Esophagus squamous epithelium (tissue), 4 donors: ENCODE data around the gene SMPD3.

Experiments used
- POLR2A ChIP-seq, 4 donors: fragments of 450-650 bp; IDR thresholded peaks; one replicate each; pipeline ENCODE4 v1.6.1; 2017; ENCODE audit warnings: antibody characterized with exemption in 4 of 4, mild to moderate bottlenecking in 4 of 4, moderate library complexity in 3 of 4
- TF ChIP-seq, protein P1 (sequence below), 6 experiments: fragments of 450-650 bp in 4 of 6; fragments of 200-600 bp in 2 of 6; sonication (generic) in 2 of 6; IDR thresholded peaks; one replicate each; pipeline ENCODE4 v1.5.1; 2016 to 2019; ENCODE audit warnings: antibody characterized with exemption in 6 of 6, mild to moderate bottlenecking in 4 of 6, moderate library complexity in 4 of 6

GRCh38 chr16:68478526-68479250 is 30.4 kb upstream of the SMPD3 start:
- TF ChIP-seq, protein P1, sequence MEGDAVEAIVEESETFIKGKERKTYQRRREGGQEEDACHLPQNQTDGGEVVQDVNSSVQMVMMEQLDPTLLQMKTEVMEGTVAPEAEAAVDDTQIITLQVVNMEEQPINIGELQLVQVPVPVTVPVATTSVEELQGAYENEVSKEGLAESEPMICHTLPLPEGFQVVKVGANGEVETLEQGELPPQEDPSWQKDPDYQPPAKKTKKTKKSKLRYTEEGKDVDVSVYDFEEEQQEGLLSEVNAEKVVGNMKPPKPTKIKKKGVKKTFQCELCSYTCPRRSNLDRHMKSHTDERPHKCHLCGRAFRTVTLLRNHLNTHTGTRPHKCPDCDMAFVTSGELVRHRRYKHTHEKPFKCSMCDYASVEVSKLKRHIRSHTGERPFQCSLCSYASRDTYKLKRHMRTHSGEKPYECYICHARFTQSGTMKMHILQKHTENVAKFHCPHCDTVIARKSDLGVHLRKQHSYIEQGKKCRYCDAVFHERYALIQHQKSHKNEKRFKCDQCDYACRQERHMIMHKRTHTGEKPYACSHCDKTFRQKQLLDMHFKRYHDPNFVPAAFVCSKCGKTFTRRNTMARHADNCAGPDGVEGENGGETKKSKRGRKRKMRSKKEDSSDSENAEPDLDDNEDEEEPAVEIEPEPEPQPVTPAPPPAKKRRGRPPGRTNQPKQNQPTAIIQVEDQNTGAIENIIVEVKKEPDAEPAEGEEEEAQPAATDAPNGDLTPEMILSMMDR (IDR thresholded peaks at IDR 0.05): no peak
- TF ChIP-seq POLR2A (IDR thresholded peaks at IDR 0.05): no peak
